Measurements from ENCODE around the gene GOLGA6C. TPM values are rescaled to one million over a fixed set of nuclear protein-coding genes. Genes with fewer than 3 reads are reported as not detected.

The GOLGA6C gene
- total and polyA plus RNA-seq, 7 experiments from 2014 or later: not detected

DNA sequence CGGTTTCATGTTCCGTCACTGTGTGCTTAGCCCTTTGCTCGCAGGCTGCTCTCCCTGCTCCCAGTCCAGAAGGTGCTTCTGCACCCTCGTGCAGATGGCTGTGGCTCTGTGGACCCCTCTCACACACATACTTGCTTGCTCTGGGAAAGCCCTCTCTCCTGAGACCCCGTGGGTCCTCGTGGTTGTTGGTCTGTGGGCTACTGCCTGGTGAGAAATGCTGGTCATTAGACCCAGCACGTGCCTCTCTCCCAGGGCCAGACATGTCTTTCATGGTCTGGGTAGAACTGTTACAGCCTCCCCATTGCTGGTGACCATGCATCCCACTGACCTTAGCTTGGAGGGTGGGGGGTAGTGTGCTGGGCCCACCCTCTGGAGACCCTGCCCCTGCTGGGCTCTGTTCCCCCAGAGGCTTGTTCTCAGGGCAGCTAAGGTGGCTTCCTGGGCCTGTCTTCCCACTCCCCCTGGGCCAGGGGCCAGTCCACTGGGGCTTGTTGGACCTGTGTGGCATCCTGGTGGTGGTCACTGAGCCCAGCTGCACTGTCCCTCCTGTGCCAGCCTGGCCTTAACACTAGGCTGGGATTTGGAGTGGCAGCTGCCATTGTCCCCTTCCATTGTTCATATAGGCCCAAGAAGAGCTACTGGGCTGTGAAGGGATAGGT lies 45.8 kb upstream of the GOLGA6C start:
- H3K9me3 ChIP-seq (ENCODE audit: control insufficient read depth in 2 of 3, low read length in 3 of 3): no peaks in the 10 kb centered on the region
- H3K4me3 ChIP-seq (ENCODE audit: low read length): no peak overlapping the region
- Mint-ChIP-seq H3K9me3 (peaks cover 0 to 2% (median 0%) of the 10 kb centered on the region in 11 donors), H3K27ac (peak overlapping the region in 3 of 9 donors; percentile 17 to 40 (median 21)), H3K4me3 (no peak overlapping the region), H3K4me1 (peaks cover 17 to 27% (median 20%) of the 10 kb centered on the region in 7 donors), H3K27me3 (no peaks in the 10 kb centered on the region), H3K36me3 (peaks cover 0 to 15% (median 6%) of the 10 kb centered on the region in 5 donors)
- no peak for ATAC-seq
- H3K27ac ChIP-seq (ENCODE audit: low read depth, low read length): no peak overlapping the region
- H3K4me1 ChIP-seq (ENCODE audit: control insufficient read depth in 2 of 2, insufficient read depth in 2 of 2, low read length in 2 of 2): no peaks in the 10 kb centered on the region
- no peaks in the 10 kb centered on the region for H3K27me3 ChIP-seq (ENCODE audit: control insufficient read depth in 2 of 2, insufficient read depth in 2 of 2, low read length in 2 of 2)
- no peak for DNase-seq
- POLR2A ChIA-PET: interaction anchor here (1.4 kb wide), 1 partner anchor 11 kb away, joined by 4 read pairs; the partner anchor contains the start of gene C15orf39
- intact Hi-C loops (cut with micrococcal nuclease): no loop called here
- CTCF ChIA-PET: interaction anchor here (1.0 to 1.3 kb wide), 2 partner anchors 8 to 262 kb away, joined by 3 to 6 read pairs; no protein-coding TSS in a partner anchor
- peaks cover 0 to 65% (median 12%) of the 10 kb centered on the region in 3 experiments for H3K36me3 ChIP-seq (ENCODE audit: control insufficient read depth in 2 of 3, insufficient read depth in 3 of 3, low read length in 3 of 3)

DNA sequence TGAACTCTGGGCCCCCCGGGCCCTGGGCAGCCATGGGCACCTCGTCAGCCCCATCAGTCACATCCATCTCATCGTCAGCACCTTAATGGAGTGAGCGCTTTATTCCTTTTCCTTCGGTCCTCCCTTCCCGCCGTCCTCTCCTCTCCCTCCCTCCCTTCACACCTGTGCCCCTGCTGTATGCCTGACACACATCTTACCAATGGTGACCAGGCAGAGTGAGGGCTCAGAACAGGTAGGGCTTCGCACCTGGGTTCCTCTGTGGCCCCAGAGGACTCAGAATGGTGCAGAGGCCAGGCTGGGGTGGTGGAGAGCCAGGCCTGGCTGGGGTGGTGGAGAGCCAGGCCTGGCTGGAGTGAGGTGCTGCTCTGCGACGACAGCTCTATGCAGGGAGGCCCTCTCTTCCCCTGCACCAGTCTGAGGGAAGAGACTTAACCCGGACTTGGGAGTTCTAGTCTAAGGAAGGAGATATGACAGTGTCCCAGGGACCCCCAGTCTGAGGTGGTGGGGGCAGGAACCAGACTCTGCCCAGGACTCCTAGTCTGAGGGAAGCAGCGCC lies 44.8 kb upstream of the GOLGA6C start:
- ATAC-seq (no peak), DNase-seq (no peak)
- H3K27ac Mint-ChIP-seq: no peak overlapping the region
- H3K27me3 Mint-ChIP-seq: no peaks in the 10 kb centered on the region
- POLR2A ChIA-PET: no interaction called here
- H3K36me3 Mint-ChIP-seq: peaks cover 0 to 15% (median 6%) of the 10 kb centered on the region in 5 donors
- no peak overlapping the region for H3K4me3 ChIP-seq (ENCODE audit: low read length)
- H3K36me3 ChIP-seq (ENCODE audit: control insufficient read depth in 2 of 3, insufficient read depth in 3 of 3, low read length in 3 of 3): peaks cover 0 to 55% (median 12%) of the 10 kb centered on the region in 3 experiments
- CTCF ChIA-PET: interaction anchor here (1.3 kb wide), 1 partner anchor 9 kb away, joined by 6 read pairs; no protein-coding TSS in a partner anchor
- no peak overlapping the region for H3K4me3 Mint-ChIP-seq
- no peaks in the 10 kb centered on the region for H3K27me3 ChIP-seq (ENCODE audit: control insufficient read depth in 2 of 2, insufficient read depth in 2 of 2, low read length in 2 of 2)
- no peak overlapping the region for H3K27ac ChIP-seq (ENCODE audit: low read depth, low read length)
- H3K9me3 Mint-ChIP-seq: no peaks in the 10 kb centered on the region
- no peaks in the 10 kb centered on the region for H3K9me3 ChIP-seq (ENCODE audit: control insufficient read depth in 2 of 3, low read length in 3 of 3)
- H3K4me1 Mint-ChIP-seq: peaks cover 17 to 27% (median 20%) of the 10 kb centered on the region in 7 donors
- intact Hi-C loops (cut with micrococcal nuclease): no loop called here
- no peaks in the 10 kb centered on the region for H3K4me1 ChIP-seq (ENCODE audit: control insufficient read depth in 2 of 2, insufficient read depth in 2 of 2, low read length in 2 of 2)

DNA sequence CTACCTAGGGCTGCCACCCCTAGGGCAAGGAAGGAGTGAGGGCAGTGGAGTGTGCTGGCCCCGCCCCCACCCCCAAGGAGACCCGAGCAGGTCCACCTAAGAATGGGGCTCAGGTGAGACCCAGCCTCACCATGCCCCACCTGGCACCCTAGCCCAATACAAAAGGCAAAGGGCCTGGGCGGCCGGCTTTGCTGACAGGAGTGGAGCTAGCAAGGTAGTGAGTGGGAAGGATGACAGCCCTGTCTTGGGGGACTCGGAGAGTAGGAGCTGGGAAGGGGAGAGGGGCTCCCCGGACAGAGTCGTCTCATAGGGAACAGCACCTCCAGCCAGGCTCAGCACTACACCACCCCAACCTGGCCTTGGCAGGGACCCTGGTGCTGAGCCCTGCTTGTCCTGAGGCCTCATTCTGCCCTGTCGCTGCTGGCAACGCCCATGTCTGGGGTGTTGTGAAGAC lies 44.3 kb upstream of the GOLGA6C start:
- H3K27ac Mint-ChIP-seq: no peak overlapping the region
- no peaks in the 10 kb centered on the region for H3K9me3 ChIP-seq (ENCODE audit: control insufficient read depth in 2 of 3, low read length in 3 of 3)
- peaks cover 0 to 15% (median 6%) of the 10 kb centered on the region in 5 donors for H3K36me3 Mint-ChIP-seq
- CTCF ChIA-PET: interaction anchor here (1.3 kb wide), 1 partner anchor 10 kb away, joined by 6 read pairs; no protein-coding TSS in a partner anchor
- no peaks in the 10 kb centered on the region for H3K4me1 ChIP-seq (ENCODE audit: control insufficient read depth in 2 of 2, insufficient read depth in 2 of 2, low read length in 2 of 2)
- intact Hi-C loops (cut with micrococcal nuclease): no loop called here
- no peak overlapping the region for H3K27ac ChIP-seq (ENCODE audit: low read depth, low read length)
- ATAC-seq: no peak
- DNase-seq: no peak
- no peak overlapping the region for H3K4me3 Mint-ChIP-seq
- POLR2A ChIA-PET: no interaction called here
- no peaks in the 10 kb centered on the region for H3K27me3 Mint-ChIP-seq
- no peak overlapping the region for H3K4me3 ChIP-seq (ENCODE audit: low read length)
- H3K9me3 Mint-ChIP-seq: no peaks in the 10 kb centered on the region
- no peaks in the 10 kb centered on the region for H3K27me3 ChIP-seq (ENCODE audit: control insufficient read depth in 2 of 2, insufficient read depth in 2 of 2, low read length in 2 of 2)
- H3K36me3 ChIP-seq (ENCODE audit: control insufficient read depth in 2 of 3, insufficient read depth in 3 of 3, low read length in 3 of 3): peaks cover 0 to 50% (median 12%) of the 10 kb centered on the region in 3 experiments
- peaks cover 16 to 27% (median 21%) of the 10 kb centered on the region in 7 donors for H3K4me1 Mint-ChIP-seq

DNA sequence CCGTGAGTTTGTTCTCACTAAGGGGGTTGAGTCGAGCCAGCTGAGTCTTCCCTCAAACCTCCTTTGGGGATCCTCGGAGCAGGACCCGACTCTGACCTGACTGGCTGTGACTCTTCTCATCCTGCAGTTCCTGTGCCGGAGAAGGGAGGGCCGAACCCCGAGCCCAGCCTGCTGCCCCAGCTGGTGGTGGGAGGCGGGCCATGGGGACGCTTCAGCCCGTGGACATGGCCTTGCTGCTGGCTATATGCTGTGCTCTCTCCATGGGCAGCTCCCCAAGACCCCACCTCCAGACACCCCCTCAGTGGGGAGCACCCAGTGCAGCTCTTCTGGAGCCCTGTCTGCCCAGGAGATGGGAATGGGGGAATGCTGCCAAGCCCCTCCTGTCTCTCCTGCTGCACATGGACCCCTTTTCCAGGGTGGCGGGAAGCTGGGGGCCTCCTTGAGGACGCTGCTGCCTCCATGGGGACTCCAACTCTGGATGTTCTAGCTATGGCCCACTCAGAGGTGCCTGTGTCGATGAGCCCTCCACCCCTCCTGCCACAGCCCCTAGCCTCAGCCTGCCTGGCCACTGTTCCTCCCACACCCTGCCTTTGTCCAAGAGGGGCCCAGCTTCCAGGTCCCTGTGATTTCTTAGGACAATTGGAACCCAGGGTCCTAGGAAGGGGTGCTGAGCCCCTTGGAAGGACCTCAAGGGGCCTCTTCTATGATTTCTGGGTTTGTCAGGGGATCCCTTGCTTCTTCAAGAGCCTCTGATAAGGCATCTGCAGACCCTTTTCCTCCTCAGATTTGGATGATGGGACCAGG lies 43.6 kb upstream of the GOLGA6C start:
- Mint-ChIP-seq H3K27me3 (no peaks in the 10 kb centered on the region), H3K36me3 (peaks cover 0 to 8% (median 0%) of the 10 kb centered on the region in 5 donors), H3K4me1 (peaks cover 9 to 20% (median 15%) of the 10 kb centered on the region in 7 donors), H3K27ac (peak overlapping the region in 5 of 9 donors; percentile 20 to 59 (median 52)), H3K4me3 (no peak overlapping the region), H3K9me3 (no peaks in the 10 kb centered on the region)
- DNase-seq (no peak), ATAC-seq (peak; percentile 5)
- ChIA-PET CTCF (no interaction called here), POLR2A (interaction anchor here (1.1 kb wide), 1 partner anchor 10 kb away, joined by 4 read pairs; no protein-coding TSS in a partner anchor)
- H3K4me3 ChIP-seq (ENCODE audit: low read length): no peak overlapping the region
- peaks cover 0 to 43% (median 5%) of the 10 kb centered on the region in 3 experiments for H3K36me3 ChIP-seq (ENCODE audit: control insufficient read depth in 2 of 3, insufficient read depth in 3 of 3, low read length in 3 of 3)
- no peaks in the 10 kb centered on the region for H3K9me3 ChIP-seq (ENCODE audit: control insufficient read depth in 2 of 3, low read length in 3 of 3)
- no peaks in the 10 kb centered on the region for H3K4me1 ChIP-seq (ENCODE audit: control insufficient read depth in 2 of 2, insufficient read depth in 2 of 2, low read length in 2 of 2)
- H3K27ac ChIP-seq (ENCODE audit: low read depth, low read length): no peak overlapping the region
- intact Hi-C loops (cut with micrococcal nuclease): no loop called here
- H3K27me3 ChIP-seq (ENCODE audit: control insufficient read depth in 2 of 2, insufficient read depth in 2 of 2, low read length in 2 of 2): no peaks in the 10 kb centered on the region

DNA sequence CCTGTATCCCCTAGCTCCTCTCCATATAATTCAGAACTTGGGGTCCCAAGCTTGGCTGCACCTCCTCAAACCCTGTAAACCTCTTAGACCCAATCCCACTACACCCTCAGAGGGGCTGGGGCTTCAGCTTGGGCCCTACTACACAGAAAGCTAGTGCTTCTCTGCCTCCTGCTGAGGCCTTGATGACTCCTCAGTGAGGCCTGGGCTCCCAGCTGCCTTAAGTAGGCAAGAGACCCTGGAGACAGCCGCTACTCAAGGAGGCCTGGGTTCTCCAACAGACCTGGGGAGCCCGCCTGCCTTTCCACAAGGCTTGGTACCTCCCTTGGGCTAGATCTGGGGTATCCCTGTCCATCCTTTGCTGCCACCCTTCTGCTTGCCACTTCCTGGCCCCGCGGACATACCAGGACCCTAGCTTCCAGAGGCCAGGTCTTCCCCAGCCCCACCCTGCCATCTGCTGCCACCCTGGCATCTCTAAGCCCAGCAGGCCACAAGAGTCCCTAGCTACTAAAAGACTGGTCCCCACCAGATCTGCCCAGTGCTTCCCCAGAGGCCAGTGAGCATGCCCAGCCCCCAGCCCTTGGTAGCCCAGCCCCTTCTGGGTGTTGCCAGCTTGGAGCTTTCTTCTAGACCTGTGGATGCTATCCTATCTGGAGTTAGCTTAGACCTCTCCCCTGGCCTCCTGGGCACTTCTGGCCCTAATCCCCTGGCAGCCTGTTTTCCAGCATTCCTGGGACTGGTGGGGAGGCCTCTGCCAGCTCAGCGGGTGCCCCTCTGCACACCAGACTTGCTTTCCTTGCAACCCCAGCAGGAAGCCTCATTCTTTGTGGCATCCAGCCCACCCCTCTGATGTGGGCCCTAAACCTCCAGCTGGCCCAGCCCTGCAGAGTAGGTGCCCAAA lies 42.8 kb upstream of the GOLGA6C start:
- POLR2A ChIA-PET: interaction anchor here (1.1 kb wide), 1 partner anchor 11 kb away, joined by 4 read pairs; no protein-coding TSS in a partner anchor
- H3K4me1 ChIP-seq (ENCODE audit: control insufficient read depth in 2 of 2, insufficient read depth in 2 of 2, low read length in 2 of 2): no peaks in the 10 kb centered on the region
- DNase-seq (no peak), ATAC-seq (peak; percentile 27)
- CTCF ChIA-PET: interaction anchor here (0.9 kb wide), 1 partner anchor 9 kb away, joined by 3 read pairs; no protein-coding TSS in a partner anchor
- peak overlapping the region in 4 of 9 donors; percentile 20 to 82 (median 50) for H3K27ac Mint-ChIP-seq
- H3K27ac ChIP-seq (ENCODE audit: low read depth, low read length): no peak overlapping the region
- H3K27me3 Mint-ChIP-seq: no peaks in the 10 kb centered on the region
- intact Hi-C loops (cut with micrococcal nuclease): no loop called here
- H3K9me3 Mint-ChIP-seq: no peaks in the 10 kb centered on the region
- no peak overlapping the region for H3K4me3 ChIP-seq (ENCODE audit: low read length)
- H3K27me3 ChIP-seq (ENCODE audit: control insufficient read depth in 2 of 2, insufficient read depth in 2 of 2, low read length in 2 of 2): no peaks in the 10 kb centered on the region
- H3K4me3 Mint-ChIP-seq: no peak overlapping the region
- H3K36me3 ChIP-seq (ENCODE audit: control insufficient read depth in 2 of 3, insufficient read depth in 3 of 3, low read length in 3 of 3): peaks cover 0 to 34% (median 4%) of the 10 kb centered on the region in 3 experiments
- peaks cover 0 to 5% (median 0%) of the 10 kb centered on the region in 5 donors for H3K36me3 Mint-ChIP-seq
- peaks cover 3 to 11% (median 7%) of the 10 kb centered on the region in 7 donors for H3K4me1 Mint-ChIP-seq
- no peaks in the 10 kb centered on the region for H3K9me3 ChIP-seq (ENCODE audit: control insufficient read depth in 2 of 3, low read length in 3 of 3)

DNA sequence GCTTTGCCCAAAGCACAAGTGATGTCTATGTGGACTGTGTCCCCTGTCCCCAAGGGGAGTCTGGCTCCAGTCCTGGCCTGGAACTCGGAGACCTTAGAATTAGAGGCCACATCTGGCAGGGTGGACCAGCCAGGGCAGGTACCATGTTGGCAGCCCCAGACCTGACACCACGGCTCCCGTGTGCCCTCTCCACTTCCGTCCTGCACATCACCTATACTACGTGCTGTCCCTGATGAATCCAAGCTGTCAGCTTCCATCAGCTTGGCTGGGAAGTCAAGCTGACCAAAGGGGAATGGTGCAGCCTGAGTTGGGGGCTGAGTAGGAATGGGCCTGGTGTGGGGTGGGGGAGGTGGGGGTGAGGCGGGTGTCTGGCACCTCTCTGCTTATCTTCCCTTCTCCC lies 41.1 kb upstream of the GOLGA6C start:
- Histone ChIP-seq H3K4me1 (ENCODE audit: control insufficient read depth in 2 of 2, insufficient read depth in 2 of 2, low read length in 2 of 2) (no peaks in the 10 kb centered on the region), H3K27ac (ENCODE audit: low read depth, low read length) (no peak overlapping the region), H3K4me3 (ENCODE audit: low read length) (no peak overlapping the region), H3K9me3 (ENCODE audit: control insufficient read depth in 2 of 3, low read length in 3 of 3) (no peaks in the 10 kb centered on the region), H3K36me3 (ENCODE audit: control insufficient read depth in 2 of 3, insufficient read depth in 3 of 3, low read length in 3 of 3) (peaks cover 0 to 18% (median 0%) of the 10 kb centered on the region in 3 experiments), H3K27me3 (ENCODE audit: control insufficient read depth in 2 of 2, insufficient read depth in 2 of 2, low read length in 2 of 2) (no peaks in the 10 kb centered on the region)
- Mint-ChIP-seq H3K36me3 (peaks cover 0 to 2% (median 0%) of the 10 kb centered on the region in 5 donors), H3K9me3 (no peaks in the 10 kb centered on the region), H3K27ac (no peak overlapping the region), H3K4me3 (no peak overlapping the region), H3K27me3 (no peaks in the 10 kb centered on the region), H3K4me1 (peaks cover 0 to 6% (median 0%) of the 10 kb centered on the region in 7 donors)
- no peak for ATAC-seq
- no peak for DNase-seq
- intact Hi-C loops (cut with micrococcal nuclease): no loop called here
- ChIA-PET CTCF (no interaction called here), POLR2A (no interaction called here)

Measured in naive thymus-derived CD4-positive, alpha-beta T cell (primary cell).